A549 treated with Mapracorat at 1 μM for 4 hours (cell line): ENCODE results near the gene API5. TPM values are rescaled to one million over a fixed set of nuclear protein-coding genes. Genes with fewer than 3 reads are reported as not detected.

ENCODE experiments used
- total RNA-seq: library from RNA; stranded (reverse); fragments of 200-300 nt; extraction: Qiagen RNA extraction; gene quantifications from 5 replicates; pipeline ENCODE4 v1.2.3, GENCODE V29; 2022

The API5 gene
- total RNA-seq: 59.5 to 76.0 TPM (median 71.0 TPM) in 5 replicates

GRCh38 chr11:43311791-43312607 is at the start of gene API5:
TSS of gene API5 (plus strand) at chr11:43311996. CDS start at chr11:43312128, 132 bp downstream.

GRCh38 chr11:43358801-43359421 is 47.1 kb downstream of the API5 start, which contains the start of gene TTC17:
TSS of gene TTC17 (plus strand) at chr11:43358920. CDS start at chr11:43358955, 35 bp downstream.

Other genes with a start within 250 kb of the API5 start
- 26.3 to 30.0 TPM (median 28.8 TPM) in 5 replicates for gene TTC17, start 46.9 kb downstream of the API5 start, total RNA-seq